OCI-LY7 (cell line): Measurements from ENCODE around the gene SLC4A1AP. TPM values are rescaled to one million over a fixed set of nuclear protein-coding genes. Genes with fewer than 3 reads are reported as not detected.
A peak's percentile ranks its signal among the peaks of the same experiment; 100 is the strongest.

Source experiments
- Bru-seq: library from RNA; stranded (reverse); fragments of 400-500 nt; gene quantifications from one replicate; lab custom pipeline; 2021; lab: Mats Ljungman, UMichigan
- BruChase-seq, 2 experiments: library from RNA; stranded (reverse); fragments of 400-500 nt; gene quantifications; one replicate each; lab custom pipeline; 2021; lab: Mats Ljungman, UMichigan
- BruUV-seq: library from RNA; stranded (reverse); fragments of 400-500 nt; replicated peaks from 2 replicates; lab custom pipeline; 2021; lab: Mats Ljungman, UMichigan
- CTCF ChIA-PET: fragments of 300-600 bp; sonication (Branson Sonifier 250); formaldehyde crosslinking; loops from one replicate; lab custom pipeline; 2022; ENCODE audit warnings: antibody characterized with exemption; ENCODE audit not compliant: unreplicated experiment; lab: Charles Lee
- POLR2A ChIA-PET: fragments of 300-600 bp; sonication (Branson Sonifier 250); formaldehyde crosslinking; loops from one replicate; lab custom pipeline; 2022; ENCODE audit warnings: antibody characterized with exemption; lab: Charles Lee
- DNase-seq: peaks from one replicate; pipeline ENCODE4 v3.0.0-alpha.2; 2015; ENCODE audit warnings: low spot score
- H2AFZ ChIP-seq: fragments of 200-600 bp; sonication (generic), shearing (Covaris generic); 2 replicates; pipeline ENCODE4 v1.6.1; 2014; ENCODE audit warnings: mild to moderate bottlenecking, antibody characterized with exemption, low read length, moderate library complexity
- H3K27ac ChIP-seq: fragments of 200-600 bp; sonication (generic); 2 replicates; pipeline ENCODE4 v1.5.1; 2014; ENCODE audit warnings: mixed run types, low read depth, mild to moderate bottlenecking, moderate library complexity, low read length, inconsistent platforms; ENCODE audit not compliant: poor library complexity, severe bottlenecking
- H3K36me3 ChIP-seq: fragments of 200-600 bp; sonication (generic); 2 replicates; pipeline ENCODE4 v1.6.1; 2014; ENCODE audit warnings: mild to moderate bottlenecking, antibody characterized with exemption, low read length, moderate library complexity, mixed read lengths; ENCODE audit not compliant: insufficient read depth
- H3K4me1 ChIP-seq: fragments of 200-600 bp; sonication (generic); 2 replicates; pipeline ENCODE4 v1.5.1; 2014; ENCODE audit warnings: mild to moderate bottlenecking, low read length; ENCODE audit not compliant: insufficient read depth, poor library complexity, severe bottlenecking
- H3K4me2 ChIP-seq: fragments of 200-600 bp; sonication (generic); 2 replicates; pipeline ENCODE4 v1.6.1; 2014; ENCODE audit warnings: mild to moderate bottlenecking, low read length
- H3K4me3 ChIP-seq: fragments of 200-600 bp; sonication (generic); 2 replicates; pipeline ENCODE4 v1.5.1; 2014; ENCODE audit warnings: mild to moderate bottlenecking, low read depth, low read length; ENCODE audit not compliant: poor library complexity, severe bottlenecking
- H3K79me2 ChIP-seq: fragments of 200-600 bp; sonication (generic); 2 replicates; pipeline ENCODE4 v1.6.1; 2016; ENCODE audit warnings: low read depth, mild to moderate bottlenecking, low read length, moderate library complexity, mixed read lengths; ENCODE audit not compliant: insufficient read depth
- H3K9me2 ChIP-seq: fragments of 200-600 bp; sonication (generic); 2 replicates; pipeline ENCODE4 v1.6.1; 2016; ENCODE audit warnings: mild to moderate bottlenecking, low read length, mixed read lengths; ENCODE audit not compliant: insufficient read depth
- H3K9me3 ChIP-seq: fragments of 200-600 bp; sonication (generic); 2 replicates; pipeline ENCODE4 v1.6.1; 2014; ENCODE audit warnings: mild to moderate bottlenecking, mixed run types, low read length, mixed read lengths
- H4K20me1 ChIP-seq: fragments of 200-600 bp; sonication (generic); 2 replicates; pipeline ENCODE4 v1.6.1; 2014; ENCODE audit warnings: mild to moderate bottlenecking, antibody characterized with exemption, low read length, moderate library complexity, mixed read lengths; ENCODE audit not compliant: insufficient read depth
- EZH2phosphoT487 ChIP-seq: fragments of 200-600 bp; sonication (generic); IDR thresholded peaks from 2 replicates; pipeline ENCODE4 v1.6.1; 2018; ENCODE audit warnings: low read depth, borderline replicate concordance, mild to moderate bottlenecking, mixed run types, antibody characterized with exemption, low read length, moderate library complexity, mixed read lengths
- intact Hi-C: fragments of 100-400 bp; cut with micrococcal nuclease; formaldehyde crosslinking; loops from one replicate; pipeline ENCODE4 v1.10.0; 2022; ENCODE audit not compliant: unreplicated experiment
- long read RNA-seq: library from polyadenylated mRNA; stranded (forward); transcript quantifications from one replicate; pipeline ENCODE4 v2.0.0, GENCODE V29; 2022
- total RNA-seq, 2 experiments: library from RNA; depleted of rRNA in 1 of 2; stranded (reverse); fragments of >200 nt in 1 of 2; shearing (Covaris generic) in 1 of 2; gene quantifications; 2 replicates each; pipeline ENCODE4 v1.2.3, GENCODE V29; 2014 to 2022
- TF ChIP-seq, protein P1 (sequence below): fragments of 200-600 bp; sonication (generic); conservative IDR thresholded peaks from 2 replicates; pipeline ENCODE4 v1.5.1; 2014; ENCODE audit warnings: mild to moderate bottlenecking, antibody characterized with exemption, low read length, moderate library complexity, mixed read lengths

SLC4A1AP gene, protein sequence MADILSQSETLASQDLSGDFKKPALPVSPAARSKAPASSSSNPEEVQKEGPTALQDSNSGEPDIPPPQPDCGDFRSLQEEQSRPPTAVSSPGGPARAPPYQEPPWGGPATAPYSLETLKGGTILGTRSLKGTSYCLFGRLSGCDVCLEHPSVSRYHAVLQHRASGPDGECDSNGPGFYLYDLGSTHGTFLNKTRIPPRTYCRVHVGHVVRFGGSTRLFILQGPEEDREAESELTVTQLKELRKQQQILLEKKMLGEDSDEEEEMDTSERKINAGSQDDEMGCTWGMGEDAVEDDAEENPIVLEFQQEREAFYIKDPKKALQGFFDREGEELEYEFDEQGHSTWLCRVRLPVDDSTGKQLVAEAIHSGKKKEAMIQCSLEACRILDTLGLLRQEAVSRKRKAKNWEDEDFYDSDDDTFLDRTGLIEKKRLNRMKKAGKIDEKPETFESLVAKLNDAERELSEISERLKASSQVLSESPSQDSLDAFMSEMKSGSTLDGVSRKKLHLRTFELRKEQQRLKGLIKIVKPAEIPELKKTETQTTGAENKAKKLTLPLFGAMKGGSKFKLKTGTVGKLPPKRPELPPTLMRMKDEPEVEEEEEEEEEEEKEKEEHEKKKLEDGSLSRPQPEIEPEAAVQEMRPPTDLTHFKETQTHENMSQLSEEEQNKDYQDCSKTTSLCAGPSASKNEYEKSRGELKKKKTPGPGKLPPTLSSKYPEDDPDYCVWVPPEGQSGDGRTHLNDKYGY
- total RNA-seq (2014; rRNA removed; shearing (Covaris generic)) (26.2 and 36.7 TPM in 2 replicates), total RNA-seq (2022) (26.7 and 27.9 TPM in 2 replicates), Bru-seq, nascent RNA (percentile 66 among the genes with signal in this experiment), BruChase-seq, experiment 1, labeled RNA remaining after a 6-hour chase (percentile 62 among the genes with signal in this experiment), BruChase-seq, experiment 2, labeled RNA remaining after a 2-hour chase (percentile 74 among the genes with signal in this experiment)
- long read RNA-seq, transcript SLC4A1AP-201 (14 exons, 2,959 nt) = major isoform, 108 of 123 reads
- long read RNA-seq, partial matches to known transcripts = 3 of 123 reads
- long read RNA-seq, other reads (novel, unspliced or antisense) = 12 of 123 reads

DNA sequence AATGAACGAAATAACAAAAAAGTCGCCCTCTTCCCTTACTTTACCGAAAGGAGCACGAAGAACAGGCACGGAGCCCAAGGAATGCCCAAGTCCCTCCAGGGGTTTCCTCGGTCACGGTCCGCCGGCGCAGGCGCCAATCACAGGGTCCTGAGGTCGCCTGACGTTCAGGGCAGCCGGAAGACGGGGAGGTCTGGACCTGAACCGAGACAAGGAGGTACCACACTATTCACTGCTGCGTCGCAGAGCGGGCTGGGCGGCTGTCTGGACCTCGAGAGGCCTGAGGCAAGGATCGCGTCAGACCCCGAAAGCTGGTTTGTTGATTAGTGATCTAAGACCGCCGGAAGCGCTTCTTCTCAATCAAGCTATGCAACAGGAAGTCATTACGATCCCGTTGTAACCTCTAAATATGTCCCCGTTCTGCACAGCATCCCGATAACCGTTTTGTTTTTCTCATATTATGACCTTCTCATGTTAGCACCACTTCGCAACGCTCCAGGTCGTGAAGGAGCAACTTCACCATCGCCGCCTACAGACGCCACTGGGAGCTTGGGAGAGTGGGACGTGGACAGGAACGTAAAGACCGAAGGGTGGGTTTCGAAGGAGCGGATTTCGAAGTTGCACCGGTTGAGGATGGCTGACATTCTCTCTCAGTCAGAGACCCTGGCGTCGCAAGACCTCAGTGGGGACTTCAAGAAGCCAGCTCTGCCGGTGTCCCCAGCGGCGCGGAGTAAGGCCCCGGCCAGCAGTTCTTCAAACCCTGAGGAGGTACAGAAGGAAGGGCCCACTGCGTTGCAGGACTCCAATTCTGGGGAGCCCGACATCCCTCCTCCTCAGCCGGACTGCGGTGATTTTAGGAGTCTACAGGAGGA is at the start of gene SLC4A1AP, which contains the start of gene SUPT7L:
TSS of gene SLC4A1AP (plus strand) at position 605 of the 869 bp plus-strand sequence. CDS start at position 631, 26 bp downstream.
TSS of gene SUPT7L (minus strand) at position 330 of the 869 bp plus-strand sequence. CDS start 1,422 bp downstream, outside the sequence.
- Histone ChIP-seq H3K9me2 (no peaks in the 10 kb centered on the region), H2AFZ (peak within 1 kb of the TSS; percentile 93), H3K36me3 (peaks cover 47% of the 10 kb centered on the region), H3K4me2 (peak within 1 kb of the TSS; percentile 81), H3K4me1 (peaks cover 23% of the 10 kb centered on the region), H3K27ac (peak within 1 kb of the TSS; percentile 89), H3K4me3 (peak within 1 kb of the TSS; percentile 93), H3K9me3 (no peaks in the 10 kb centered on the region), H4K20me1 (no peaks in the 10 kb centered on the region), H3K79me2 (peaks cover 34% of the 10 kb centered on the region)
- ChIA-PET CTCF (no interaction called here), POLR2A (interaction anchor here (0.6 to 1.4 kb wide), 5 partner anchors 10 to 236 kb away, joined by 3 to 4 read pairs (median 3); no protein-coding TSS in a partner anchor)
- BruUV-seq = no TSS peak
- DNase-seq = peak; percentile 92
- no peak for TF ChIP-seq EZH2phosphoT487
- TF ChIP-seq, protein P1, sequence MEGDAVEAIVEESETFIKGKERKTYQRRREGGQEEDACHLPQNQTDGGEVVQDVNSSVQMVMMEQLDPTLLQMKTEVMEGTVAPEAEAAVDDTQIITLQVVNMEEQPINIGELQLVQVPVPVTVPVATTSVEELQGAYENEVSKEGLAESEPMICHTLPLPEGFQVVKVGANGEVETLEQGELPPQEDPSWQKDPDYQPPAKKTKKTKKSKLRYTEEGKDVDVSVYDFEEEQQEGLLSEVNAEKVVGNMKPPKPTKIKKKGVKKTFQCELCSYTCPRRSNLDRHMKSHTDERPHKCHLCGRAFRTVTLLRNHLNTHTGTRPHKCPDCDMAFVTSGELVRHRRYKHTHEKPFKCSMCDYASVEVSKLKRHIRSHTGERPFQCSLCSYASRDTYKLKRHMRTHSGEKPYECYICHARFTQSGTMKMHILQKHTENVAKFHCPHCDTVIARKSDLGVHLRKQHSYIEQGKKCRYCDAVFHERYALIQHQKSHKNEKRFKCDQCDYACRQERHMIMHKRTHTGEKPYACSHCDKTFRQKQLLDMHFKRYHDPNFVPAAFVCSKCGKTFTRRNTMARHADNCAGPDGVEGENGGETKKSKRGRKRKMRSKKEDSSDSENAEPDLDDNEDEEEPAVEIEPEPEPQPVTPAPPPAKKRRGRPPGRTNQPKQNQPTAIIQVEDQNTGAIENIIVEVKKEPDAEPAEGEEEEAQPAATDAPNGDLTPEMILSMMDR = peak; percentile 2; the same call in 1 of the 2 replicates
- intact Hi-C loops = loop anchor here (10.0 kb wide), 1 partner anchor 259 kb away; the partner anchor contains the start of gene PPM1G

DNA sequence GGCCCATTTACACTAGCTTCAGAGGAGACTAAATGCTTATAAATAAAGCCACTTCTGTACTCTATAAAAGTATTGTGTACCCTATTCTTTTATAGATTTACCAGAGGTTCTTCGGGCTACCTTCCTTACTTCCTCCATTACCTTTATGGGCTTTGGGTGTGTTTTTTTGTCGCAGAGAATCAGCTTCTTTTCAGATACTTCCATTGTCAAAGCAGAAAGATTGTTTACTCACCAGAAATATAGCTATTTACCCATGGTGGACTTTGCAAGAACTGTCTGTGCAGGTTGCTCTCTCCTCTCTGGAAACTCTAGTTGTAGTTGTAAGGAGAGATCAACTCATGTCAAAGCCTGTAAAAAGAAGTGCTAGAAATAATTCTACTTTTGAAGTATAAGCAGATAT is 49.7 kb upstream of the SLC4A1AP start:
- ChIA-PET CTCF (no interaction called here), POLR2A (interaction anchor here (0.6 to 1.0 kb wide), 4 partner anchors 14 to 1174 kb away, joined by 3 to 4 read pairs (median 4); no protein-coding TSS in a partner anchor)
- Histone ChIP-seq H3K9me2 (no peaks in the 10 kb centered on the region), H2AFZ (no peak overlapping the region), H3K27ac (no peak overlapping the region), H3K36me3 (peaks cover 87% of the 10 kb centered on the region), H4K20me1 (no peaks in the 10 kb centered on the region), H3K9me3 (no peaks in the 10 kb centered on the region), H3K4me2 (no peak overlapping the region), H3K4me3 (no peak overlapping the region), H3K4me1 (no peaks in the 10 kb centered on the region), H3K79me2 (no peaks in the 10 kb centered on the region)
- DNase-seq = no peak
- intact Hi-C loops = no loop called here
- no peak for TF ChIP-seq EZH2phosphoT487
- TF ChIP-seq, protein P1 = no peak
- BruUV-seq = no TSS peak
